K562 (cell line): Measurements from ENCODE around the gene MAD1L1. TPM values are rescaled to one million over a fixed set of nuclear protein-coding genes. Genes with fewer than 3 reads are reported as not detected.

Source experiments
- polyA plus RNA-seq, 8 experiments: library from polyadenylated mRNA; depleted of rRNA in 4 of 8; stranded (reverse) in 5 of 8; unstranded in 3 of 8; fragments of >200 nt; fragmentation: Nextera tagmentation in 2 of 8; fragmentation: Illumina TruSeq in 1 of 8; extraction: Ambion mirVana in 2 of 8; extraction: Trizol in 1 of 8; gene quantifications; 2 replicates each; pipeline versions ENCODE4 v1.2.1 to v1.2.3, GENCODE V29; 2011 to 2014; ENCODE audit warnings: inconsistent platforms in 1 of 8, missing spikeins in 1 of 8
- total RNA-seq, 7 experiments: library from RNA; depleted of rRNA in 6 of 7; stranded (reverse); fragments of >200 nt in 6 of 7; fragmentation: Illumina TruSeq in 2 of 7; extraction: Trizol in 2 of 7; gene quantifications; 2 replicates each; pipeline versions ENCODE4 v1.2.1 to v1.2.3, GENCODE V29; 2011 to 2021; ENCODE audit warnings: low replicate concordance in 1 of 7
- TF ChIP-seq, protein P1 (sequence below): fragments of 450-650 bp; IDR thresholded peaks from 2 replicates; pipeline ENCODE4 v1.6.1; 2016; ENCODE audit warnings: mild to moderate bottlenecking, moderate library complexity
- TF ChIP-seq, protein P2 (sequence below): sonication (generic); formaldehyde crosslinking; IDR thresholded peaks from 2 replicates; pipeline ENCODE4 v1.8.0; 2023; ENCODE audit warnings: mild to moderate bottlenecking, missing genetic modification reagents

MAD1L1 gene
- total and polyA plus RNA-seq, 9 of the 15 experiments (the other 6 are each of a cell fraction or from before 2014, with no cell fraction given) = 1.7 to 89.7 (median 18.0) TPM

DNA sequence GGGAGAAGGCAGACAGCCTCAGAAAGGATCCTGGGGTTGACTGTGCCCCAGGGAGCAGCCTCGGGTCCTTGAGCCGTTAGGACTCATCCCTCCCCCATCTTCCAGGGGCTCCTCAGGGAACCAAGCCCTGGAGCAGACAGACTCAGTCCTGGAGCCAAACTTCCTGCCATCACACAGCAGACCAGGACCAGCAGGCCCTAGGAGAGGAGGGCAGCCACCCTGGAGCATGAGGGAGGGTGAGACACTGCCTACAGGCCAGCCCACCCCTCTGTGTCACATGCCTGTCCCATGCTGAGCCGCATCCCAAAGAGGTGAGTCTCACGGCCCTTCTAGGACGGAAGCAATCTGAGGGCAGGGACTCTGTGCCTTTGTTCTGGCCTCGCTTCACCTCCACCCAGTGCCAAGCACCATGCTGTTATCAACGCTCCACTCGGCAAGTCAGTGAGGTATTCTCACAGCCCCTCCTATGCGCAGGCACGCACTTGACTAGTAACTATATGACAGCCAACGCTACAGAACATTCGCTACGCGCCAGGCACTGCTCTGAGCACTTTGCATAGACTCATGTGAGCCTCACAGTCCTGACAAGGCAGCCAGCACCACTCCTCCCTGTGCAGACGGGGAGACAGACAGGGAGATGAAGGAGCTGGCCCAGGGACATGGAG lies 19.1 kb downstream of the MAD1L1 start (continued):
- TF ChIP-seq, protein P1, sequence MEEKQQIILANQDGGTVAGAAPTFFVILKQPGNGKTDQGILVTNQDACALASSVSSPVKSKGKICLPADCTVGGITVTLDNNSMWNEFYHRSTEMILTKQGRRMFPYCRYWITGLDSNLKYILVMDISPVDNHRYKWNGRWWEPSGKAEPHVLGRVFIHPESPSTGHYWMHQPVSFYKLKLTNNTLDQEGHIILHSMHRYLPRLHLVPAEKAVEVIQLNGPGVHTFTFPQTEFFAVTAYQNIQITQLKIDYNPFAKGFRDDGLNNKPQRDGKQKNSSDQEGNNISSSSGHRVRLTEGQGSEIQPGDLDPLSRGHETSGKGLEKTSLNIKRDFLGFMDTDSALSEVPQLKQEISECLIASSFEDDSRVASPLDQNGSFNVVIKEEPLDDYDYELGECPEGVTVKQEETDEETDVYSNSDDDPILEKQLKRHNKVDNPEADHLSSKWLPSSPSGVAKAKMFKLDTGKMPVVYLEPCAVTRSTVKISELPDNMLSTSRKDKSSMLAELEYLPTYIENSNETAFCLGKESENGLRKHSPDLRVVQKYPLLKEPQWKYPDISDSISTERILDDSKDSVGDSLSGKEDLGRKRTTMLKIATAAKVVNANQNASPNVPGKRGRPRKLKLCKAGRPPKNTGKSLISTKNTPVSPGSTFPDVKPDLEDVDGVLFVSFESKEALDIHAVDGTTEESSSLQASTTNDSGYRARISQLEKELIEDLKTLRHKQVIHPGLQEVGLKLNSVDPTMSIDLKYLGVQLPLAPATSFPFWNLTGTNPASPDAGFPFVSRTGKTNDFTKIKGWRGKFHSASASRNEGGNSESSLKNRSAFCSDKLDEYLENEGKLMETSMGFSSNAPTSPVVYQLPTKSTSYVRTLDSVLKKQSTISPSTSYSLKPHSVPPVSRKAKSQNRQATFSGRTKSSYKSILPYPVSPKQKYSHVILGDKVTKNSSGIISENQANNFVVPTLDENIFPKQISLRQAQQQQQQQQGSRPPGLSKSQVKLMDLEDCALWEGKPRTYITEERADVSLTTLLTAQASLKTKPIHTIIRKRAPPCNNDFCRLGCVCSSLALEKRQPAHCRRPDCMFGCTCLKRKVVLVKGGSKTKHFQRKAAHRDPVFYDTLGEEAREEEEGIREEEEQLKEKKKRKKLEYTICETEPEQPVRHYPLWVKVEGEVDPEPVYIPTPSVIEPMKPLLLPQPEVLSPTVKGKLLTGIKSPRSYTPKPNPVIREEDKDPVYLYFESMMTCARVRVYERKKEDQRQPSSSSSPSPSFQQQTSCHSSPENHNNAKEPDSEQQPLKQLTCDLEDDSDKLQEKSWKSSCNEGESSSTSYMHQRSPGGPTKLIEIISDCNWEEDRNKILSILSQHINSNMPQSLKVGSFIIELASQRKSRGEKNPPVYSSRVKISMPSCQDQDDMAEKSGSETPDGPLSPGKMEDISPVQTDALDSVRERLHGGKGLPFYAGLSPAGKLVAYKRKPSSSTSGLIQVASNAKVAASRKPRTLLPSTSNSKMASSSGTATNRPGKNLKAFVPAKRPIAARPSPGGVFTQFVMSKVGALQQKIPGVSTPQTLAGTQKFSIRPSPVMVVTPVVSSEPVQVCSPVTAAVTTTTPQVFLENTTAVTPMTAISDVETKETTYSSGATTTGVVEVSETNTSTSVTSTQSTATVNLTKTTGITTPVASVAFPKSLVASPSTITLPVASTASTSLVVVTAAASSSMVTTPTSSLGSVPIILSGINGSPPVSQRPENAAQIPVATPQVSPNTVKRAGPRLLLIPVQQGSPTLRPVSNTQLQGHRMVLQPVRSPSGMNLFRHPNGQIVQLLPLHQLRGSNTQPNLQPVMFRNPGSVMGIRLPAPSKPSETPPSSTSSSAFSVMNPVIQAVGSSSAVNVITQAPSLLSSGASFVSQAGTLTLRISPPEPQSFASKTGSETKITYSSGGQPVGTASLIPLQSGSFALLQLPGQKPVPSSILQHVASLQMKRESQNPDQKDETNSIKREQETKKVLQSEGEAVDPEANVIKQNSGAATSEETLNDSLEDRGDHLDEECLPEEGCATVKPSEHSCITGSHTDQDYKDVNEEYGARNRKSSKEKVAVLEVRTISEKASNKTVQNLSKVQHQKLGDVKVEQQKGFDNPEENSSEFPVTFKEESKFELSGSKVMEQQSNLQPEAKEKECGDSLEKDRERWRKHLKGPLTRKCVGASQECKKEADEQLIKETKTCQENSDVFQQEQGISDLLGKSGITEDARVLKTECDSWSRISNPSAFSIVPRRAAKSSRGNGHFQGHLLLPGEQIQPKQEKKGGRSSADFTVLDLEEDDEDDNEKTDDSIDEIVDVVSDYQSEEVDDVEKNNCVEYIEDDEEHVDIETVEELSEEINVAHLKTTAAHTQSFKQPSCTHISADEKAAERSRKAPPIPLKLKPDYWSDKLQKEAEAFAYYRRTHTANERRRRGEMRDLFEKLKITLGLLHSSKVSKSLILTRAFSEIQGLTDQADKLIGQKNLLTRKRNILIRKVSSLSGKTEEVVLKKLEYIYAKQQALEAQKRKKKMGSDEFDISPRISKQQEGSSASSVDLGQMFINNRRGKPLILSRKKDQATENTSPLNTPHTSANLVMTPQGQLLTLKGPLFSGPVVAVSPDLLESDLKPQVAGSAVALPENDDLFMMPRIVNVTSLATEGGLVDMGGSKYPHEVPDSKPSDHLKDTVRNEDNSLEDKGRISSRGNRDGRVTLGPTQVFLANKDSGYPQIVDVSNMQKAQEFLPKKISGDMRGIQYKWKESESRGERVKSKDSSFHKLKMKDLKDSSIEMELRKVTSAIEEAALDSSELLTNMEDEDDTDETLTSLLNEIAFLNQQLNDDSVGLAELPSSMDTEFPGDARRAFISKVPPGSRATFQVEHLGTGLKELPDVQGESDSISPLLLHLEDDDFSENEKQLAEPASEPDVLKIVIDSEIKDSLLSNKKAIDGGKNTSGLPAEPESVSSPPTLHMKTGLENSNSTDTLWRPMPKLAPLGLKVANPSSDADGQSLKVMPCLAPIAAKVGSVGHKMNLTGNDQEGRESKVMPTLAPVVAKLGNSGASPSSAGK = no peak
- TF ChIP-seq, protein P2, sequence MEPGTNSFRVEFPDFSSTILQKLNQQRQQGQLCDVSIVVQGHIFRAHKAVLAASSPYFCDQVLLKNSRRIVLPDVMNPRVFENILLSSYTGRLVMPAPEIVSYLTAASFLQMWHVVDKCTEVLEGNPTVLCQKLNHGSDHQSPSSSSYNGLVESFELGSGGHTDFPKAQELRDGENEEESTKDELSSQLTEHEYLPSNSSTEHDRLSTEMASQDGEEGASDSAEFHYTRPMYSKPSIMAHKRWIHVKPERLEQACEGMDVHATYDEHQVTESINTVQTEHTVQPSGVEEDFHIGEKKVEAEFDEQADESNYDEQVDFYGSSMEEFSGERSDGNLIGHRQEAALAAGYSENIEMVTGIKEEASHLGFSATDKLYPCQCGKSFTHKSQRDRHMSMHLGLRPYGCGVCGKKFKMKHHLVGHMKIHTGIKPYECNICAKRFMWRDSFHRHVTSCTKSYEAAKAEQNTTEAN (CRISPR knock-in tag) = no peak
